MM.1S (cell line): ENCODE data around the gene SUPT7L.
A peak's percentile ranks its signal among the peaks of the same experiment; 100 is the strongest.
"Not testable (repeated sequence)": the region's sequence is repeated elsewhere in the genome, so short reads cannot be mapped to it uniquely, and the experiment has no call there.

Experiments
- DNase-seq: peaks from one replicate; pipeline ENCODE4 v3.0.0-alpha.2; 2015
- H2AFZ ChIP-seq: fragments of 300-600 bp; sonication (generic); 2 replicates; pipeline ENCODE4 v1.6.0; 2016; ENCODE audit warnings: antibody characterized with exemption, low read length
- H3F3A ChIP-seq: fragments of 300-600 bp; sonication (generic); 2 replicates; pipeline ENCODE4 v1.6.1; 2016; ENCODE audit warnings: mild to moderate bottlenecking, antibody characterized with exemption, low read length, moderate library complexity, mixed read lengths; ENCODE audit not compliant: insufficient read depth
- H3K27ac ChIP-seq: fragments of 300-600 bp; sonication (generic); 2 replicates; pipeline ENCODE4 v1.5.1; 2016; ENCODE audit warnings: mild to moderate bottlenecking, low read length
- H3K27me3 ChIP-seq: fragments of 300-600 bp; sonication (generic); replicated peaks from 2 replicates; pipeline ENCODE4 v1.6.0; 2016; ENCODE audit warnings: low read length; ENCODE audit not compliant: insufficient read depth
- H3K36me3 ChIP-seq: fragments of 300-600 bp; sonication (generic); replicated peaks from 2 replicates; pipeline ENCODE4 v1.6.1; 2016; ENCODE audit warnings: mild to moderate bottlenecking, low read length, mixed read lengths; ENCODE audit not compliant: insufficient read depth
- H3K4me1 ChIP-seq: fragments of 300-600 bp; sonication (generic); 2 replicates; pipeline ENCODE4 v1.6.1; 2016; ENCODE audit warnings: low read length, mixed read lengths
- H3K4me2 ChIP-seq: fragments of 300-600 bp; sonication (generic); 2 replicates; pipeline ENCODE4 v1.6.0; 2016; ENCODE audit warnings: low read depth, low read length
- H3K4me3 ChIP-seq: fragments of 300-600 bp; sonication (generic); 2 replicates; pipeline ENCODE4 v1.5.1; 2016; ENCODE audit warnings: low read length, mixed read lengths
- H3K79me2 ChIP-seq: fragments of 300-600 bp; sonication (generic); 2 replicates; pipeline ENCODE4 v1.6.1; 2016; ENCODE audit warnings: mixed run types, low read length, mixed read lengths
- H3K9ac ChIP-seq: fragments of 300-600 bp; sonication (generic); 2 replicates; pipeline ENCODE4 v1.6.1; 2016; ENCODE audit warnings: low read length, mixed read lengths
- H3K9me2 ChIP-seq: fragments of 300-600 bp; sonication (generic); replicated peaks from 2 replicates; pipeline ENCODE4 v1.6.1; 2016; ENCODE audit warnings: mild to moderate bottlenecking, low read length, mixed read lengths; ENCODE audit not compliant: insufficient read depth
- H3K9me3 ChIP-seq: fragments of 300-600 bp; sonication (generic); replicated peaks from 2 replicates; pipeline ENCODE4 v1.6.1; 2016; ENCODE audit warnings: mild to moderate bottlenecking, low read length, mixed read lengths; ENCODE audit not compliant: insufficient read depth
- H4K20me1 ChIP-seq: fragments of 300-600 bp; sonication (generic); 2 replicates; pipeline ENCODE4 v1.6.1; 2016; ENCODE audit warnings: mild to moderate bottlenecking, low read length, moderate library complexity, mixed read lengths; ENCODE audit not compliant: insufficient read depth
- EZH2 ChIP-seq: fragments of 300-600 bp; sonication (generic); optimal IDR thresholded peaks from 2 replicates; pipeline ENCODE3; 2017; ENCODE audit warnings: low read depth, mild to moderate bottlenecking, antibody characterized with exemption, low read length, mixed read lengths
- EZH2phosphoT487 ChIP-seq: fragments of 300-600 bp; sonication (generic); IDR thresholded peaks from 2 replicates; pipeline ENCODE4 v1.6.1; 2018; ENCODE audit warnings: antibody characterized with exemption, low read length
- TF ChIP-seq, protein P1 (sequence below): fragments of 300-600 bp; sonication (generic); IDR thresholded peaks from 2 replicates; pipeline ENCODE4 v1.5.1; 2016; ENCODE audit warnings: antibody characterized with exemption, low read length, mixed read lengths

The SUPT7L gene

DNA sequence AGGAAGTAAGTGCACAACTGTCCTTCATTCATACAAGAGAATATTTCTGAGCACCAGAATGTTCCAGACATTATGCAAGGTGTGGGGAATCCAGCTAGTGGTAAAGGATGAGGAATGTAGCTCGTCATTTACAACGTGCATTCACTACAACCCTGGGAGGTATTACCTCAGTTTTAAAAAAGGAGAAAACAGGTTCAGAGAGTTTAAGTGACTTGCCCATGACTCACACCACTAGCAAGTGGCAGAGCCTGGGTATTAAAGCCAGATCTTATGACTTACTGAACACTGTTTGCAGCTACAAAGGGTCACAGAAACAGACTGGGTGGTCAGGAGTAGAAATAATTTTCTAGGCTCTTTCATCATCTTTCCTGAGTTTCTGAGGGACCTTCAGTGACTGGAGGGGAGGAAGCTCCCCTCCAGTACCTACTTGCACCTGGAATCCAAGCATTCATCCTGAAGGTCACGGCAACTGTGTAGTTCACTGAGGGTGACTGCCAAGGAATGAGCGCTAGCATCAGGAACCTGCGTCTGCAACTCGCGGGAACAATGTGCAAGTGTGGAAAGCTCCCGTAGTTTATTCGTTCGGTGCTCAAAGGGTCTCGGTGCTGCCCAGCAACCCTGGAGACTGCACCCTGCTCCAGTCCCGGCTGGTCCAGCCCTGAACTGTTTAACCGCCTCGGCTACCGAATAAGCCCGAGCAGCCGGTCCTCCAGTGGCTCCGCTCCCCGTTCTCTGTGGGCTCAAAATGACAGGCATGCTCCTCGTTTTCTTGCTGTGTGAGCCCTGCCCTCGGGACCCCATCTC is 35.2 kb downstream of the SUPT7L start:
- DNase-seq: no peak
- H2AFZ ChIP-seq: peak overlapping the region; percentile 93

DNA sequence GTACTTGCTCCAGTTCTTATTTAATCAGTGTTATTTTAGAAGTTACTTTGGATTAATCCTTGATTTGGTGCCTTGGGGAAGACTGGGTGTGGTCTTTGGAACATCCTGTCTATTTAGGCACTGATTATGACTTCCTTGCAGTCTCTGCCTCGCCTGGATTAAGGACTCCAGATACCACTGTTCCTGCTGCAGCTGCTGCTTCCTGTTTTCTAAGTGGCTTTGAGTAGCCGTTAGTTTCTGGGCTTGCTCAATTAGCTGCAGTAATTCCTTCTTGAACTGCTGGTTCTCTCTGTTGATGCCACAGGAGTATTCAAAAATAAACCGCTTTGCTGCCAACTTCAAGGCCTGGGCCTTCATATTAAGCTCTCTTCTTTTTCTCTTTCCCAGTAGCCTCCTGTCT is 36.5 kb downstream of the SUPT7L start:
- not testable (repeated sequence) for H3K36me3 ChIP-seq, H3K9me2 ChIP-seq, H3K4me2 ChIP-seq, H2AFZ ChIP-seq, H4K20me1 ChIP-seq, H3K4me1 ChIP-seq, DNase-seq, H3K9me3 ChIP-seq, H3K9ac ChIP-seq, H3K27me3 ChIP-seq, H3F3A ChIP-seq, H3K27ac ChIP-seq, H3K4me3 ChIP-seq
- H3K79me2 ChIP-seq: peaks cover 23% of the 10 kb centered on the region

More for the DNA sequence above, 35.2 kb downstream of the SUPT7L start:
- H3K36me3 ChIP-seq: no peaks in the 10 kb centered on the region; the same call in 1 of the 2 replicates
- H3K9me2 ChIP-seq: no peaks in the 10 kb centered on the region
- H3K27ac ChIP-seq: peak overlapping the region; percentile 33; the same call in 1 of the 2 replicates
- no peaks in the 10 kb centered on the region for H3K4me1 ChIP-seq
- peaks cover 4% of the 10 kb centered on the region; the same call in 1 of the 2 replicates for H3F3A ChIP-seq
- peak overlapping the region; percentile 79 for H3K4me3 ChIP-seq
- no peaks in the 10 kb centered on the region for H3K27me3 ChIP-seq
- TF ChIP-seq EZH2phosphoT487 (no peak), EZH2 (no peak)
- TF ChIP-seq, protein P1, sequence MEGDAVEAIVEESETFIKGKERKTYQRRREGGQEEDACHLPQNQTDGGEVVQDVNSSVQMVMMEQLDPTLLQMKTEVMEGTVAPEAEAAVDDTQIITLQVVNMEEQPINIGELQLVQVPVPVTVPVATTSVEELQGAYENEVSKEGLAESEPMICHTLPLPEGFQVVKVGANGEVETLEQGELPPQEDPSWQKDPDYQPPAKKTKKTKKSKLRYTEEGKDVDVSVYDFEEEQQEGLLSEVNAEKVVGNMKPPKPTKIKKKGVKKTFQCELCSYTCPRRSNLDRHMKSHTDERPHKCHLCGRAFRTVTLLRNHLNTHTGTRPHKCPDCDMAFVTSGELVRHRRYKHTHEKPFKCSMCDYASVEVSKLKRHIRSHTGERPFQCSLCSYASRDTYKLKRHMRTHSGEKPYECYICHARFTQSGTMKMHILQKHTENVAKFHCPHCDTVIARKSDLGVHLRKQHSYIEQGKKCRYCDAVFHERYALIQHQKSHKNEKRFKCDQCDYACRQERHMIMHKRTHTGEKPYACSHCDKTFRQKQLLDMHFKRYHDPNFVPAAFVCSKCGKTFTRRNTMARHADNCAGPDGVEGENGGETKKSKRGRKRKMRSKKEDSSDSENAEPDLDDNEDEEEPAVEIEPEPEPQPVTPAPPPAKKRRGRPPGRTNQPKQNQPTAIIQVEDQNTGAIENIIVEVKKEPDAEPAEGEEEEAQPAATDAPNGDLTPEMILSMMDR: no peak
- peaks cover 23% of the 10 kb centered on the region for H3K79me2 ChIP-seq
- no peaks in the 10 kb centered on the region for H4K20me1 ChIP-seq
- peak overlapping the region; percentile 82 for H3K4me2 ChIP-seq
- peak overlapping the region; percentile 89 for H3K9ac ChIP-seq
- no peaks in the 10 kb centered on the region for H3K9me3 ChIP-seq

DNA sequence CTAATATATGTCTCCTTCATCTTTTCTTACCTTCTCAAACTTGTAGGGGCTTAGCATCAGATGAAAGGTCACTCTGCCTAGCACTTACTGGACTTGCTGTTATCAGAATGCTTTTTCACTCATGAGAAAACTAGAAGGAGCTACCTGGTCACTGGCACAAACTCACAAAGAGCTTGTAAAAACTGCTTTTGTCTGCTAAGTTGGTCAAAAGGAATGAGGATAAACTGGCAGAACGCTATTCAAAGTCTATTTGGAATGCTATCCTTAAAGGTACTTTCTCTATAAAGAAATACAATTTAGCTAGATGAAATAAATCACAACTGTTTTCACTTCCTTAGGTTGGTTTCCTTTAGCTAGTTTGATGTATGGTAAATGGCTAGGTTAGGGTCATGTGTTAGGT is 37.1 kb downstream of the SUPT7L start:
- H3K9me3 ChIP-seq, H3K4me2 ChIP-seq, H3K4me3 ChIP-seq, H2AFZ ChIP-seq, H3K9me2 ChIP-seq, H3K27ac ChIP-seq, H3F3A ChIP-seq, H3K27me3 ChIP-seq, H4K20me1 ChIP-seq, H3K36me3 ChIP-seq, DNase-seq, H3K4me1 ChIP-seq, H3K9ac ChIP-seq: not testable (repeated sequence)
- H3K79me2 ChIP-seq: peaks cover 22% of the 10 kb centered on the region

DNA sequence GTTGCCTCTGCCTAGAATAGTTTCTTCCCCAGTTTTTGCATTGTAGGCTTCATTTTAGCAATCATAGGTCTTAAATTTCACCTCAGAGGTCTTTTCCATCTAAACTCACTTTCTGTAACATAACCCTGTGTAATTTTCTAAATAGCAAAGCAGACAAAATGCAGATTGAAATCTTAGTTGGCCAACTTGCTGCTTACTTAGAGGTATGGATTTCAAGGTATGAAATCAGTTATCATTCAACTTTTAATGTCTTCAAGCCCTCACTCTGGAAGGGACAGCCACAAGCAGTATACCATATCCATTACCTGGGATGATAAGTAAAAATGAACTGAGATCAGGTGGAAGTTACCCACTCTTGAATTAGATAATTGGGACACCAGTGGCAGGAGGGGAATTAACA is 38.5 kb downstream of the SUPT7L start:
- H3K4me3 ChIP-seq: no peak overlapping the region
- no peaks in the 10 kb centered on the region for H3K4me1 ChIP-seq
- no peak overlapping the region for H3K9ac ChIP-seq
- no peak for TF ChIP-seq EZH2
- TF ChIP-seq, protein P1: no peak
- no peak for TF ChIP-seq EZH2phosphoT487
- H3K4me2 ChIP-seq: no peak overlapping the region
- H2AFZ ChIP-seq: no peak overlapping the region
- H3K27me3 ChIP-seq: no peaks in the 10 kb centered on the region
- DNase-seq: no peak
- no peaks in the 10 kb centered on the region for H4K20me1 ChIP-seq
- H3F3A ChIP-seq: peaks cover 4% of the 10 kb centered on the region; the same call in 1 of the 2 replicates
- no peaks in the 10 kb centered on the region for H3K9me3 ChIP-seq
- no peaks in the 10 kb centered on the region for H3K9me2 ChIP-seq
- H3K27ac ChIP-seq: no peak overlapping the region
- H3K79me2 ChIP-seq: peaks cover 12% of the 10 kb centered on the region
- H3K36me3 ChIP-seq: no peaks in the 10 kb centered on the region
